HG03175 (cell line): ENCODE data around the gene RAB11FIP2.
A peak's percentile ranks its signal among the peaks of the same experiment; 100 is the strongest.

Source experiments
- ATAC-seq: cut with Tn5 transposase; IDR thresholded peaks from one replicate; pipeline ENCODE4 v1.9.1; 2021; ENCODE audit warnings: mild to moderate bottlenecking, moderate library complexity; ENCODE audit not compliant: unreplicated experiment

Gene RAB11FIP2

DNA sequence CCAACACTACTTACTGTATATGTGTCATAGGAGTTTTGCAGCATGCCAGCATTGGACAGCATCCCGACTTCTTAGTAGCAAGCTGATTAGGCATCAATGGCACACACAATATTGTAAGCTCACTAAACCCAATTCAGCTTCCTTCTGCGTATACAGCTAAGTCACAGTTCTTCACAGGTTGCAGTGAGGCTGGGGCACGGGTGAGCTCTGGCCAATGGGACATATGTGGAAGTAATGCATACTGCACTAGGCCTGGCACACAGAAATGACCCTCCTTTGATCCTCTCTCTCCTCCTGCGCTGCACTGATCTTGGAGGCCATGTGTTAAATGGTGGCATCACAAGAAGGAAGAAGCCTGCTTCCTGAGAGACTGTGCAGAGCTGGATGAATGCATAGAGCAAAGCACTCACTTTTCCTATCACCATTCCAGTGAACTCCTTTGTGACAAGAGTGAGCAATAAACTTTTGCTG is 11.9 kb downstream of the RAB11FIP2 start:
- no peak for ATAC-seq

DNA sequence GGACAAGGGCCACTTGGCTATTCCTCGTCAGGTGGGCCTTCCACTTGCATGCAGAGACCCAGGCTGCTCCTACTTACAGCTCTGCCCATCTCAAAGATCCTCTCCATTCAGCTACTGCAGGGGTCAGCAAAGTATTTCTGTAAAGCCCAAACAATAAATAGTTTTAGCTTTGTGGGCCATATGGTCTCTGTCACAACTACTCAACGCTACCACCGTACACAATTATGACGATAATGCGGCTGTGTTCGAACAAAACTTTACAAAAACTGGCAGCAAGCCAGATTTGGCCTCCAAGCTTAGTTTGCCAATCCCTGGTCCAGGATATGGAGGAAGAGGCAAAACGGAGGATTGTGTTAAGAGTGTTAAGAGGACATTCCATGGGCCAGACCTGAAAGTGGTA is 12.8 kb downstream of the RAB11FIP2 start:
- ATAC-seq: no peak

DNA sequence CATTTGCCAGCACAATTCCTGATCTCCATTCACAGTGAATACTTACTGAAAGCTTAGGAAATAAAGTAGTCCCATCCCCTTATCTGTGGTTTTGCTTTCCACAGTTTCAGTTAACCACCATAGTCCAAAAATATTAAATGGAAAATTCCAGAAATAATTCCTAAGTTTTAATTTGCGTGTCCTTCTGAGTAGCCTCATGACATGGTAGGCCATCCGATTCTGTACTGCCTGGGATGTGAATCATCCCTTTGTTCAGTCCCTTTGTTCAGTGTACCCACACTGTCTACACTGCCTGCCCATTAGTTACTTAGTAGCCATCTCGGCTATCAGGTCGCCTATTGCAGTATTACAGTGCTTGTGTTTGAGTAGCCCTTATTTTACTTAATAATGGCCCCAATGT is 14.2 kb downstream of the RAB11FIP2 start:
- no peak for ATAC-seq

DNA sequence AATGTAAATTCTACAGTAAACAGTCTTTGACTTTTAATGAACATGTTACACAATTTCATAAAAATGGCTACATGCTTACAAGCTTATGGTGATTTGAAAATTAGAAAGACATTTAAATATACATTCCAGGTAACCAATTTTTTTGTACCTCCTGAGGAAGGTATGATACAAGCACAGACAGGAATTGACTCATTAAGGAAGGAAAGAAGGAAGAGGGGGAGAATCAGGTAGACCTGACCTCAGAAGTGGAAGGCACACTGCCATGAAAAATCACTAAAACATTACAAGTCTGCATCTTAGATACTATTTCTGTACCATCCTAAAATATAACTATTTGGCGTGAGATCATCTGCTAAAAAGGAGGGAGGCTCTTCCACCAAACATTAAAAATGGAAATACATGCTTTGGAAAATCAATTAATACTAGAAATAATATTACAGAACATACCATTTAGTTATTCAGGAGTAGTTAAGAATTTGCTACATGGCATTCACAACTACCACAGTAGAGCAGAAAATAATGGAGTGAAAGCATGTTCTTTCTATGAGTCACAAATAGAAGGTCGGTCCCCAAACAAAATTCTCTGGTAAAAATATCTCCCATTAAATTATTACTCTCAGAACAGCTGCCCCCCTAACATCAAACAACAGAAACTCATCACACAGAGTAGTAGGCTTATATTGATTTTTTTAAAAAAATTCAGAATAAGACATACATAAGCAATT is 15.2 kb downstream of the RAB11FIP2 start:
- no peak for ATAC-seq

DNA sequence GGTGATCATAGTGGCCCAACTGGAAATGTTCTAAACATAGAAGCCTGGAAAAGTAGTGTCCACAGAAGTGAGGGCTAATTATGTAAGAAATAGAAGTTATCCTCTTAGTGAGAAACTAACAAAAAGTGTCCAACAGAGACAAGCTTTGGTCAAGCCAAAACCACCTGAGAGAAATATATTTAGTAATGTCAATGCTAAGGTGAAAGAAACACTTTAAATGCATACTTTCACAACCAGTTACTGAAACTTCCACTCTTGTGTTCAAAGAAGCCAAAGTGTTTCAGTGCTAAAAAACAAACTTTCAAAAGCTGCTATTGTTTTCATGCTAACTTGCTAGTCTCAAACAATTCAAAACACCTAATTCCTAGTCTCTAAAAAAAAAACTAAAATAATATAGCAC is 18.1 kb downstream of the RAB11FIP2 start:
- ATAC-seq: peak; percentile 93

DNA sequence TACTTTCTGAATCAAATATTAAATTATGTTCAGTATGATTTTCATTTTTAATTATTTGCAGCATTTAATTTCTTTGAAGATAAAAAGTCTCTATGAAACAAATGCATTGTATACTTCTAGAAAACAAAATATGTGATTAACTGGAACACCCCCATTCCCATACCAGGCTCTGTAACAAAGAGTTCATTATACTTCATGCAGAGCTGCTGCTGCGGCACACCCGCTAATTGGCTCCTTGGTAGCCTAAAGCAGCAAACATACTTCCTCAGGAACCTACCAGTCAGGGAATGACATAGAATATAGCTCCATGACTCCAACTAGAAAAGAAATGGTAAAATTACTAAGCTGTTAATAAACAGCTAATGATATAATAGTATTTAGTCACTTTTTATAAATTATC is 19.3 kb downstream of the RAB11FIP2 start:
- ATAC-seq: no peak

DNA sequence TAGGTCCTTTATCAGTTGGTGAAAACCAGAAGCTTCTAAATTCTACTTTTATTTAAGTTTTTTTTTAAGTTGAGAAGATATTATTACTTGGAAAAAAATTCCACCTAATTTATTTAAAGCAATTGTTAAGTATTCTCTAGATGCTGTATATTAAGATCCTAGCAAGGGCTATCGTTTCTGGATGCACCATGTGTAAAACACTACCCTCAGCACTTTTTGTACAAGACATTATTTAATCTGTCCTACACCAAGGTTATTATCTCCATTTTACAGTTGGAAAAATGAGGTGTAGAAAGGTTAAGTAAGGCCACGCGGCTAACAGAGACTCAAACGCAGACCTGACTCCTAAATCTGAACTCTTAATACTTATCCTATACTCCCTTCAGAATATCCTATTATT is 19.8 kb downstream of the RAB11FIP2 start:
- no peak for ATAC-seq

DNA sequence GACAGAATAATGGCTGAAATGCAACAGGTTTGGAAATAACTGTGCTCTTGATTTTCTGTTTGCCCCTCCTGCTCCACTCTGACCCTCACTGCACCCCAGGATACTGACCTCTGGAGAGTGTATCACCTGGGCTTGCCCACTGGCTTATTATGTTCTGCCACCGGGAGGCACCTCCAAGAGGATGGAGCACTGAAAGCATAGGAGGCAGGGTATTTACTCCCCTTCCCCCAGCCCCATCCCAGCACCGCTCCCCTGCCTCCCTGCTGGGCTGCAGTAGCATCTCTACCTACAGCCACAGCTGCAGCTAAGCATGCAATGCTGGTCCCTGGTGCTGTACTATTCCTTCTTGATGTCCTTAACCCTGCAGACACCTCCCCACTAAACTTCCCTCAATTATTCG is 26.4 kb downstream of the RAB11FIP2 start:
- no peak for ATAC-seq

DNA sequence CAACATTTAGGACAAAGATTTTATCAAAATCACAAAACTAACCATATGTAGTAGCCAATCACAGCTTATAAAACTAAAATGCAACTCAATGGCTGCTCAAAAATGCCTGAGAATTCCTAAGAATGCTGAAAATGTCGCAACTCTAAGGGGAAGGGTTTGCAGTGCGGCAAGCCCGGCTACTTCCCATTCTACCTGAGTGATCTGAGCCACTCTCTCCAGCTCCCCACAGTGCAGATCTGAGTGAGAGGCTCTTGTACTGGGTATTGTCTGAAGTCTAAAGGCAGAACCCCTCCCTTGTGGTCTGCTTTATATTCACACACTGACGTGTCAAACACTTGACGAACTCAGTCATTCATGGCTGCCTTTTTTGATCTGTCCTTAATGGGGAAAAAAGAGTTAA is 28.9 kb downstream of the RAB11FIP2 start:
- ATAC-seq: no peak

DNA sequence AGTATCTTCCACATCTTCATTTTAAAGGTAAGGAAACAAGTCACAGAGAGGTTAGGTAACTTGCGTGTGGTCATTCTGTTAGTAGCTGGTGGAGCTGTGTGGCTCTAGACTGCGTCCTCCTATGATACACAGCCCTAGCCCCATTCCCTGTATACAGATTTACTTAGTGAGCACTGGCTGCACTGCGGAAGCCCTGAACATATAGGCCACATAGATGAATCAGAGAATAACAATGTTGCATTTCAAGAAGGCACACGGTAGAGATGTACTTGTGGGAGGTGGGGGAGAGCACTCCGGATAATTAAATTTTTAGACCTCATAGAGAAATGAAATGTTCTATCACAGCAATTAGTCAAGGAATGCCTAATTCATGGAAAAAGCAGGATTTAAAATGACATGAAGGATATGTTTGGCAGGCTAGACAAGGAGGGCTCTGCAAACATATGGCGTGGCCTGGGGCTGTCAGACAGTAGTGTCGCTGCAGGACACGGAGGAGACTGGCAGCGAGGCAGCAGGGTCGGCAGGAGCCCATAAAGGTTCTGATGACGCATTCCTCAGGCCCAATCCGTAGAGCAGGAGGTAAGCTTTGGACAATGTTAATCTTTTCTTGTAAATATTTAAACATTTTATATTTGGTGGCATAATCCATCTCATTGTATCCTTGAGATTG is 29.5 kb downstream of the RAB11FIP2 start:
- ATAC-seq: no peak

DNA sequence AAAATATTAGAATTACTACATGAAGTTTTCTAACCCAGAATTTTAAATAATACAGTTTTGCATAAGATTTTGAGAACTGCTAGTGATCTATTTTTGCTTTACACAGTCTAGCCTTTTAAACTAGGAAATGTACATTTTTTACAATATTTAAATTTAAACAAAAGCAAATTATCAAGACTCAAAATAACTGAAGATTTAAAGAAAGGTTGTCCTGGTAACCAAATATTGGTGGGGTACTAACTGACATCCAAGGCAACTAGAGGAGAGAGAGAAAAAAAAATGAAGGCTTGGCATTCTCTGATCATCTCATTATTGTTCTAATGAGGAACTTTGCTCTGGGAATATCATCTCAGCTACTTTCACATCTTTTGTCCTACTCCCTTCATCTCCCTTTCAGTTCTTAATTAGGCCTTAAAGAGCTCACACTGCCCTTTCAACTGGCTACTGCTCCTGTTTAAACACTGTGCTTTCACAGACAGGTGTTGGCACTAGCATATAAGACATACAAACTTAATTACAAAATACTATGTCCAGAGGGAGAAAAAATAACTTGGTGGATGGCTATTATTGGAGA is 33.7 kb downstream of the RAB11FIP2 start:
- no peak for ATAC-seq

DNA sequence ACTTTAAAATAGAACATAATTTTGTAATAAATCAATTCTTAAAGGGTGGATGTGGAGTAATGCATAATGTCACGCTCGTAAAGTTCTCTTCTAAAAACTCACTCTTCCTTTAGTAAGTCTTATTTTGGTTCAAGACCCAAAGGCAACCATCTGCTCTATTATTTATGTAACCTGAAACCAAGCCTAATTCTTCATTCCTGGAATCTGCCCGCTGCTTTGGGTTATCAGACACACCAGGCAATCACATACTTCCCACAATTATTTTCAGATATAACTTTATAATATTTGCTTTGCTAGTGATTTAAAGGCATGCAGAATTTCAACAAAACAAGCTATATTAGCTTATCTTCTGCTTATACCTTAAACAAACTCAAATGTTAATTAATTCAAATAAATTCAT is 39.0 kb downstream of the RAB11FIP2 start:
- no peak for ATAC-seq

DNA sequence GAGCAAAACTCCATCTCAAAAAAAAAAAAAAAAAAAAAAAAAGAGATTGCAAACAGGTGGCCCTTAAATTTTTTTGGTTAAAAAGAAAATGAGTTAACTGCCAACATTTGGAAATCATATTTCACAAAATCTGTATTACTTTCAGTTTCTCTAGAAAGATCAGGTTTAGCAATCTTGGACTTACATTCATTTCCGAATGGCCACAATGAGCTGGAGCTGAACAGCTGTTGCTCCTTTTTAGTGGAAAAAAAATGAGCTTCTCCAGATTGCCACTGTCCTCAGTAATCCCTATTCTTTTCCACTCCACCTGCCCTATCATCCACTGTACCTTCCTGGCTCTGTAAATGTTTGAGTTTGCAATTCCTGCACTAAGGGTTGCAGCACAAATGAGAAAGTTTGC is 43.6 kb downstream of the RAB11FIP2 start:
- no peak for ATAC-seq

DNA sequence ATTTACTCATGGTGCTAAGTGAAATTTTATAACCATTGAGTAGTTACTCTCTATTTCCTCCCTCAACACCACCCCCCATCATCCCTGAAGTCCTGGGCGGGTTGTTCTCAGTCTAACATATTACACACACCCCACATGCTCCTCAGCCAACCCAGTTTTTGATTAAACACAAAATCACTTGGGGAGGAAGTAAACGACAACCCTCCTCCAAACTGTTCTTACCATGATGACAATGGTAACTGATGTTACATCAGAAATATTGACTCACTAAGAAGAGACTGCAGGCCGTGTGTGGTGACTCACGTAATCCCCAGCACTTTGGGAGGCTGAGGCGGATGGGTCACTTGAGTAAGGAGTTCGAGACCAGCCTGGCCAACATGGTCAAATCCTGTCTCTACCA is 44.2 kb downstream of the RAB11FIP2 start:
- no peak for ATAC-seq

DNA sequence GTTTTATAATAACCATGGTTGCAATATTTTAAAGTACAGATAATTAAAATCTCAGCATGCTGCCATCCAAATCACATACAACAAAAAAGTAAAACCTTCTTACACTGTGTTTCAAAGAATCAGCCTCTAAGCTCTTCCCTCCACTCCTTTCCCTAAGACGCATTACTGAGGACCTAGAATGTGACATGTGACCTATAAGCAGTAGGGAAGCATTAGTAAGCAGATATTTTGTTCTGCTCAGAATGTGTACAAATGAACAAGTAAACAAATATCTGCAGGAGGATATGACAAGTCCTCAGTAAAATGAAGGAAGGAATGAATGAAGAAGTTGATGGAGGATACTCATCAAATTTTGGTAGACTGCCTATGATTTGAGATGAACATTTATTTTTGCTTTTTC is 49.1 kb downstream of the RAB11FIP2 start:
- no peak for ATAC-seq

DNA sequence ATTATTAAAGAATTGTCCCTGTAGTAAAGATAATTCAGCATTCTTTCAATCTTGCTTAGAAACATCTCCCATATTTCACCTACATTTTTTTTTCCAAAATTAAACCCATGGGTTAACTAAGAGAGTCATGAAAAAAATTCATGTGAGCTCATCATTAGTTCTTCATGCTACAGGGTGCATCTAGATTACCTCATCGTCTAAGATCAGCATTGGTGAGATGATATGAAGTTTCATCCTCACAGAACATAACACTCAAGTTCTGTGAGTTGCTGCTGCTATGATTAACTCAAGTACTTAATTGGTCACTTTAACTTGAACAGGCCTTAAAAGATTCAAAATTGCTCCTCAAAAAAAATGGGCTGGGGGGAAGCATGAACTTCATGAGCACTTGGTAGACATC is 50.0 kb downstream of the RAB11FIP2 start:
- ATAC-seq: no peak

DNA sequence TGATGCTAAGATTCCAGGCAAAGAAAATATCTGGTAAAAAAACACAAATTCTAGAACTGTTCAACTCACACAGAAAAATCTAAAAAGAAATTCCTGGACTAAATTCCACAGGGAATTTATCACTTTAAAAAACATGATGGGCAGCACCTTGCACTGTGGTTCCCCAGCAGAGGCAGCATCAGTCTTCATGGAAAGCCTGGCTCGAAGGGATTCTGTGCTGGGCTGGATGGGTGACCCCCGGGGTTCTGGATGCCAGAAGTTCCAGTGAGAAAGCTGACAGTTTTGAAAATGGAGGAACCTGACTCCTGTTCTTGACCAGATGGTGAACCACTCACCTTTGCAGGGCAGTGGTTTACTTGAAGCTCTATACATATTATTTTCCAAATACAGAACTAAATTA is 52.0 kb downstream of the RAB11FIP2 start:
- no peak for ATAC-seq

DNA sequence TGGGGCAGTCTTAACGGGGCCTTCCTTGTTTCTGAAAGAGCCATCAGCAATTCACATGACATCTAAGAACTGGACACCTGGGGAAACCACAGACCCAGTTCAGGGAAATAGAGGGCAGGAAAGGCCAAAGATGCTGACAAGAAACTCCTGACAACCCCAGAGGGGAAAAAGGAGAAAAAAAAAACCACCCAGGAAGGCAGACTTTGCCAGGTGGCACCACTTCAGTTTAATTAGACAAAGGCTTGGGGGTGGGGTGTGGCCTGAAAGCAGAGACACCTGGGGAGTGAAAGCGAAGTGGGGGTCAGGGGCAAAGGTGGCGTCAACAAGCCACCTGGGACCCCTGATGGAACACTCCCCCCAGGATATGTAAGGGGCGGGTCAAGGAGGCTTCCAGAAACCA is 53.6 kb downstream of the RAB11FIP2 start:
- no peak for ATAC-seq

DNA sequence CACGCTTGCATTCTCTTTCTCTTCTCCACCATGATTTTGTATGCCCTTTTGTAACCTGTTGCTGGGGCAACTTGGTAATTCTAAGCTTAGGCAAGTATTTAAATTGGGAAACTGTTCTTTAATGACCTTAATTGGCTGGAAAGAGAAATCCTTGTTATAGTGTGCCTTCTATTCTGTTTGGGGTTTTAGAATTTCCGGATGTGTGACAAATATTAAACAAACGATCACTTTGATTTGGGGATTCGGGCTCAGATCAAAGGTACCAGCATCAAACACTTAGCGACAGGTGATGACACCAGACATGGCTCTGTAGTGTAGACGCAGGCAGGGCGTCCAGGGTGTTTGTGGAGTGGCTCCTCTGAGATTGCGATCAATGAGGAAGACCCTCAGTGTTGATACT is 55.0 kb downstream of the RAB11FIP2 start:
- ATAC-seq: no peak

DNA sequence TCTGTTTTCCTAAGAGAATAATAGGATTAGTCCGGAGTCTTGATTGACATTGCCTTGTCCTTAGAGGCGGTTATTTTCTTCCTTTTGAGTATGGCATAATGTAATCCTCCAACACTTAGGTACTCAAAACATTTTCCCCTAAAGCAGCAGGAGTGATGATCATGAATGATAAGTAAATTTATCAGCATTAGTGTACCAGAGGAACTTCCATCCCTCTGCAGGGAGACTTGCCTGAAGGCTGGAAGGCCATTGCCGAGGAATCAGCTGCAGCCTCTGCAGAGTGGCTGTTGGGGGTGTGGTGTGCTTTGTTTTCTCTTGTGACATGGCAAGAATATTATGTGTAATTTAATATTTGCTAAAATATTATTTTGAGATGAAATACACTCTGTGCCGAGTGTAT is 56.8 kb downstream of the RAB11FIP2 start:
- no peak for ATAC-seq

DNA sequence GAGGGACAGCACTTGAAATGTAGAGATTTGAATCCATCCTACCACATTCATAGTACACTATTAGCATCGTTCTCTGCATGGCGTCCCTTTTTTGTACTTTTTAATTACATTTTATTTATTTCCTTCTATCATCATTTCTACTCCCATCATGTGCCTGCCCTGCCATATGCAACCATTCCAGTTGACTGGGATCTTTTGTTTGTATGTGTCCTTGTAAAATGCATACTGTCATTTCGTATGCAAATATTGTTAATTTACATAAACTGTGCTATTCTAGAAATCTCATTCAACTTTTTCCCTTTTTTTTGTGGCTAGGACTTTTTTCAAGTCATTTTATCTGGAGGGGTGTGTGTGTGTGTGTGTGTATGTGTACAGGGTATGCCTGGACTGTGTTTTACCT is 57.9 kb downstream of the RAB11FIP2 start:
- ATAC-seq: no peak

DNA sequence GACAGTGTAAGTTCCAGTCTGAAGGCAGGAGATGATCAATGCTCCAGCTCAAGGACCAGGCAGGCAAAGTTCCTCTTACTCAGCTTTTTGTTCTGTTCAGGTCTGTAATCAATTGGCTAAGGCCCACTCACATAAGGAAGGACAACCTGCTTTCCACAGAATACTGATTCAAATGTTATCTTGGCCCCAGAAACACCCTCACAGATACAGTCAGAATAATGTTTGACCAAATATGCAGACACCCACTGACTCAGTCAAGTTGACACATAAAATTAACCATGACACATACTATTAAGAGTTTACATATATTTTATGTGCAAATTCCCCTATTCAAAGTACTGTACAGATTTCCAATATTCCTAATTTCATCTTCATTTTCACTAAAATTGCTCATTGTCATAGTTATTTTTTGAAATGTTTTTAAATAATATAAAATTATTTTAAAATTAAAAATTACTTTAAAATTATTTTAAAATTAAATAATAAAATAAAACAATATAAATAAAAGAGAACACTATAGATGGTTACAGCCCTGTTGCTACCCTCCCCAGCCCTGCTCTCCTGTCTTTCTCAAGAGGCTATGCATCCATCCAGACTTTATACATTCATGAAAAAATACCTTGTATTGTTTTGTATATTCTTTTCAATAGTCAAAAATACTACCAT is 59.4 kb downstream of the RAB11FIP2 start:
- no peak for ATAC-seq
